Myometrial cell (primary cell): ENCODE results near the gene BEND7. TPM values are rescaled to one million over a fixed set of nuclear protein-coding genes. Genes with fewer than 3 reads are reported as not detected.

Experiments used
- total RNA-seq: library from RNA; depleted of rRNA; stranded (reverse); fragments of >200 nt; gene quantifications from 2 replicates; pipeline ENCODE4 v1.2.3, GENCODE V29; 2015

Gene BEND7
- total RNA-seq: 0.29 and 1.6 TPM in 2 replicates

GRCh38 chr10:13528875-13529713, at the start of gene BEND7:
BEND7 (minus strand) TSS chr10:13529014; CDS start chr10:13528533, 481 bp downstream.

Other genes starting within 250 kb of the BEND7 start
- 11.5 and 16.1 TPM in 2 replicates for gene PHYH, start 228.9 kb downstream of the BEND7 start, total RNA-seq
- gene SEPHS1, start 180.7 kb downstream of the BEND7 start, total RNA-seq: 29.7 and 36.3 TPM in 2 replicates
- 16.1 and 20.9 TPM in 2 replicates for gene PRPF18, start 58.0 kb upstream of the BEND7 start, total RNA-seq